NB4 (cell line): ENCODE data around the gene NADK2.

Experiments
- DNase-seq: peaks from one replicate; pipeline ENCODE4 v3.0.0; 2010; ENCODE audit warnings: low read depth
- H3K4me3 ChIP-seq: one replicate; pipeline ENCODE4 v1.5.1; 2011; ENCODE audit warnings: mild to moderate bottlenecking, low read depth, low read length, moderate library complexity
- CTCF ChIP-seq: IDR thresholded peaks from one replicate; pipeline ENCODE4 v1.5.1; 2012; ENCODE audit warnings: low read depth, low read length
- MYC ChIP-seq: IDR thresholded peaks from 2 replicates; pipeline ENCODE4 v1.6.1; 2011; ENCODE audit warnings: low read depth, low read length
- POLR2A ChIP-seq: IDR thresholded peaks from 2 replicates; pipeline ENCODE4 v1.6.1; 2011; ENCODE audit warnings: mild to moderate bottlenecking; ENCODE audit not compliant: insufficient read length; ENCODE audit errors: extremely low read depth
- TF ChIP-seq, protein P1 (sequence below): IDR thresholded peaks from 2 replicates; pipeline ENCODE4 v1.6.1; 2011; ENCODE audit warnings: low read depth, low read length

The NADK2 gene

DNA sequence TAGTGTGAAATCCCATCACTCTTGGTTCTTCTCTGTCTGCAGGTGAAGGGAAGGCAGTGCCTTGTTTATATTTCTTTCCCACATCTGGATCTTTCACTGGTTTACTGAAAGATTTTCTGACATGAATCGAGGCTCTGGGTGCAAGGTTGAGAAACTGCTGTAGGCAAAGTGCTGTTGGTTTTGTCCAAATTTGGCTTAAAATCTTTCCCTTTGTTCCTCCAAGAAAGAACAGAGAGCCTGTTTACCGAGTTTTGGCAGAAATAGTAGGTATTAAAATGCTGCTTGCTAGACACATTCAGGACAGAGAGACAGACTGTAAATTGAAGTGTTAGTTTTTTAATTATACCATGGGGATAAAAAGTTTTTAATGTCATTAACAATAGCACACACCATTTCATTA lies 68.3 kb downstream of the NADK2 start:
- no peak overlapping the region for H3K4me3 ChIP-seq
- DNase-seq, result no peak
- TF ChIP-seq POLR2A (no peak), CTCF (no peak), MYC (no peak)
- TF ChIP-seq, protein P1, sequence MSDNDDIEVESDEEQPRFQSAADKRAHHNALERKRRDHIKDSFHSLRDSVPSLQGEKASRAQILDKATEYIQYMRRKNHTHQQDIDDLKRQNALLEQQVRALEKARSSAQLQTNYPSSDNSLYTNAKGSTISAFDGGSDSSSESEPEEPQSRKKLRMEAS, result no peak

- DNase-seq, result no peak
- no peak for TF ChIP-seq CTCF
- no peak for TF ChIP-seq MYC
- TF ChIP-seq POLR2A, result no peak
- TF ChIP-seq, protein P1, result no peak
- no peak overlapping the region for H3K4me3 ChIP-seq
Measured at GRCh38 chr5:36172599-36172998, 69.1 kb downstream of the NADK2 start.

GRCh38 chr5:36170832-36171424 lies 70.8 kb downstream of the NADK2 start:
- no peak overlapping the region for H3K4me3 ChIP-seq
- DNase-seq, result no peak
- TF ChIP-seq MYC, result no peak
- no peak for TF ChIP-seq POLR2A
- no peak for TF ChIP-seq CTCF
- TF ChIP-seq, protein P1, result no peak

- no peak overlapping the region for H3K4me3 ChIP-seq
- TF ChIP-seq POLR2A (no peak), CTCF (no peak), MYC (no peak)
- TF ChIP-seq, protein P1, result no peak
- no peak for DNase-seq
Measured at GRCh38 chr5:36168737-36169136, 73.0 kb downstream of the NADK2 start.

- TF ChIP-seq POLR2A (no peak), CTCF (no peak), MYC (no peak)
- TF ChIP-seq, protein P1, result no peak
- no peak for DNase-seq
- H3K4me3 ChIP-seq, result no peak overlapping the region
Measured at GRCh38 chr5:36164461-36164860, 77.3 kb downstream of the NADK2 start.
